Panc1 (cell line): ENCODE data around the gene COPRS. TPM values are rescaled to one million over a fixed set of nuclear protein-coding genes. Genes with fewer than 3 reads are reported as not detected.

ENCODE experiments used
- ATAC-seq: fragments of 200-7000 bp; cut with Tn5 transposase; 2 replicates; pipeline ENCODE4 v1.9.1; 2020; ENCODE audit warnings: mild to moderate bottlenecking, moderate library complexity
- BruUV-seq: library from RNA; stranded (reverse); fragments of 400-500 nt; replicated peaks from 2 replicates; lab custom pipeline; 2021; lab: Mats Ljungman, UMichigan
- CTCF ChIA-PET: fragments of 300-600 bp; sonication (Branson Sonifier 250); formaldehyde crosslinking; loops from one replicate; lab custom pipeline; 2022; ENCODE audit warnings: antibody characterized with exemption; lab: Charles Lee
- POLR2A ChIA-PET: fragments of 300-600 bp; sonication (Branson Sonifier 250); formaldehyde crosslinking; loops from one replicate; lab custom pipeline; 2022; ENCODE audit warnings: antibody characterized with exemption; lab: Charles Lee
- DNase-seq: peaks from one replicate; pipeline ENCODE4 v3.0.0-alpha.2; 2010; ENCODE audit warnings: low read depth, low spot score
- H3K27ac ChIP-seq: 2 replicates; pipeline ENCODE4 v1.5.1; 2011; ENCODE audit warnings: mild to moderate bottlenecking, low read length, inconsistent platforms
- H3K27me3 ChIP-seq: fragments of 200-500 bp; sonication (Bioruptor generic); 2 replicates; pipeline ENCODE4 v1.6.0; 2014; ENCODE audit warnings: low read length, inconsistent platforms; ENCODE audit not compliant: control insufficient read depth, insufficient read depth
- H3K36me3 ChIP-seq: fragments of 200-500 bp; sonication (Bioruptor generic); 2 replicates; pipeline ENCODE4 v1.5.1; 2014; ENCODE audit warnings: inconsistent platforms, mild to moderate bottlenecking, low read length, moderate library complexity; ENCODE audit not compliant: control insufficient read depth, insufficient read depth
- H3K4me1 ChIP-seq: 2 replicates; pipeline ENCODE4 v1.5.1; 2011; ENCODE audit warnings: inconsistent platforms, mild to moderate bottlenecking, low read length, moderate library complexity; ENCODE audit not compliant: control insufficient read depth, insufficient read depth
- H3K4me3 ChIP-seq, 2 experiments: 2 replicates each; pipeline ENCODE4 v1.5.1; 2011 to 2012; ENCODE audit warnings: low read depth in 2 of 2, low read length in 2 of 2, mild to moderate bottlenecking in 2 of 2, inconsistent platforms in 1 of 2, moderate library complexity in 1 of 2
- H3K9me3 ChIP-seq: fragments of 200-500 bp; sonication (Bioruptor generic); 2 replicates; pipeline ENCODE4 v1.5.1; 2014; ENCODE audit warnings: low read depth, mild to moderate bottlenecking, inconsistent platforms, low read length, moderate library complexity; ENCODE audit not compliant: control insufficient read depth, insufficient read depth
- POLR2AphosphoS5 ChIP-seq: IDR thresholded peaks from 2 replicates; pipeline ENCODE4 v1.6.1; 2012; ENCODE audit warnings: mild to moderate bottlenecking, low read depth, low read length, moderate library complexity
- SIN3A ChIP-seq: IDR thresholded peaks from 2 replicates; pipeline ENCODE4 v1.6.1; 2012; ENCODE audit warnings: low read depth, mild to moderate bottlenecking, low read length, moderate library complexity, borderline replicate concordance; ENCODE audit not compliant: insufficient read depth
- TCF7L2 ChIP-seq: IDR thresholded peaks from 2 replicates; pipeline ENCODE4 v1.6.1; 2011; ENCODE audit warnings: mild to moderate bottlenecking, low read depth, low read length, inconsistent platforms
- in situ Hi-C: cut with HindIII; loops from 2 replicates; pipeline ENCODE4 v1.10.0; 2016; ENCODE audit warnings: low sequenced_read_pairs, low pct_unique_long_range_greater_than_20kb
- intact Hi-C: fragments of 100-400 bp; cut with micrococcal nuclease; formaldehyde crosslinking; loops from one replicate; pipeline ENCODE4 v1.10.0; 2022; ENCODE audit not compliant: unreplicated experiment
- total RNA-seq: library from RNA; stranded (reverse); gene quantifications from one replicate; pipeline ENCODE4 v1.2.1, GENCODE V29; 2021; ENCODE audit not compliant: unreplicated experiment
- TF ChIP-seq, protein P1 (sequence below), 2 experiments: IDR thresholded peaks; 2 replicates each; pipeline ENCODE4 v1.6.1; 2011 to 2012; ENCODE audit warnings: low read depth in 2 of 2, control low read depth in 1 of 2, low read length in 1 of 2, mild to moderate bottlenecking in 1 of 2, moderate library complexity in 1 of 2; ENCODE audit not compliant: insufficient read depth in 1 of 2
- TF ChIP-seq, protein P2 (sequence below): fragments of 450-650 bp; IDR thresholded peaks from 2 replicates; pipeline ENCODE4 v1.5.1; 2017; ENCODE audit warnings: mild to moderate bottlenecking

Gene COPRS
- total RNA-seq, 1 experiment from 2014 or later, result 152 TPM

DNA sequence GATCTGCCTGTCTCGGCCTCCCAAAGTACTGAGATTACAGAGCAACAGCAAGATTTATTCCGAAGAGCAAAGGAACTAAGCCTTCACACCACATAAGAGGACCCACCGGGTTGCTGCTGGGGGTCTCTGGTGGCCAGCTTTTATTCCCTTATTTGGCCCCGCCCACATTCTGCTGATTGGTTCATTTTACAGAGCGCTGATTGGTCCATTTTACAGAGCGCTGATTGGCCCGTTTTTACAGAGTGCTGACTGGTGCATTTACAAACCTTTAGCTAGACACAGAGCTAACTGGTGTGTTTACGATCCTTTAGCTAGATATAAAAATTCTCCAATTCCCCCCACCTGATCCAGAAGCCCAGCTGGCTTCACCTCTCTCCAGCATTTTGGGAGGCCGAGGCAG, 26.3 kb downstream of the COPRS start:
- in situ Hi-C loops, result no loop called here

DNA sequence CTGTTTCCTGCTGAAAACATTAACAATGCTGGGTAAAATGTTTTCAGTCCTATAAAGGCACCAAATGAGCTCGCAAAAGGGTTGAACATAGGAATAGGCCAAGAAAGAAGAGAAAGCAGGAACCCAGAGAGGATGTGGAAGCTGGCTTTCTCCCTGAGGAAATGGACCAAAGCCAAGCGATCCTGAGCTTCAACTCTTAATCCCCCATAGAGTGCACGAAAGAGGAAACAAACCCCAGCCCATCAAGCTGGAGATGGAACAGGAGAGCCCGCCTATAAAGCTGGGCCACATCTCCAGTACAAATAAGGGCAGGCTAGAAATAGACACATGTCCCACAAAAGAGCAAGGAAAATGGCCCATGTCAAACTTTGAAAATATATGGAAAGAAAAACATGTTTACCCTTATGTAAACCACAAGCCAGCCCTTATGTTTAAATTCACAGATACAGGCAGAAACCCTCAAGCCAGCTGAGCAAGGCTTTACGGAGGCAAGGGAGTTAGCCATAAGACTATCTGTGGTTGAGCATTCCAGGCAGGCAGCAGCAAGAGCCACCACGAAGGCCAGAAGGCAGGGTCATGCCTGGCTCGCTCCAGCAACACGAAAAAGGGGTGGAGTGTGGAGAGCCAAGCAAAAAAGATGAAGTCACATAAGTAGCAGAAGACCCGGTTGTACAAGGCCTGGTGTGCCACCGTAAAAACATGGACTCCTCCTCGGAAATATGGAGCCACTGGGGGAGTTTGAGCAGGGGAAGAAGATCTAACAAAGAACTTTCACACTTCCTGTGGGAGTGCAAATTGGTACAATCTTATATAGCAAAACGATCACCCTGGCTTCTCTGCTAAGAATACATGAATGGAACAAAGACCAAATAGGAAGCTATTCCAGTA, 27.8 kb downstream of the COPRS start:
- ATAC-seq, result peak; percentile 40
- no TSS peak for BruUV-seq
- no peaks in the 10 kb centered on the region for H3K9me3 ChIP-seq
- no peak for DNase-seq
- no peaks in the 10 kb centered on the region for H3K27me3 ChIP-seq
- H3K4me1 ChIP-seq, result no peaks in the 10 kb centered on the region; the same call in 1 of the 2 replicates
- no peak overlapping the region for H3K4me3 ChIP-seq
- intact Hi-C loops, result no loop called here
- peak overlapping the region; percentile 25; the same call in 1 of the 2 replicates for H3K27ac ChIP-seq
- CTCF ChIA-PET, result no interaction called here
- in situ Hi-C loops, result no loop called here
- no peak for TF ChIP-seq SIN3A
- TF ChIP-seq, protein P1, sequence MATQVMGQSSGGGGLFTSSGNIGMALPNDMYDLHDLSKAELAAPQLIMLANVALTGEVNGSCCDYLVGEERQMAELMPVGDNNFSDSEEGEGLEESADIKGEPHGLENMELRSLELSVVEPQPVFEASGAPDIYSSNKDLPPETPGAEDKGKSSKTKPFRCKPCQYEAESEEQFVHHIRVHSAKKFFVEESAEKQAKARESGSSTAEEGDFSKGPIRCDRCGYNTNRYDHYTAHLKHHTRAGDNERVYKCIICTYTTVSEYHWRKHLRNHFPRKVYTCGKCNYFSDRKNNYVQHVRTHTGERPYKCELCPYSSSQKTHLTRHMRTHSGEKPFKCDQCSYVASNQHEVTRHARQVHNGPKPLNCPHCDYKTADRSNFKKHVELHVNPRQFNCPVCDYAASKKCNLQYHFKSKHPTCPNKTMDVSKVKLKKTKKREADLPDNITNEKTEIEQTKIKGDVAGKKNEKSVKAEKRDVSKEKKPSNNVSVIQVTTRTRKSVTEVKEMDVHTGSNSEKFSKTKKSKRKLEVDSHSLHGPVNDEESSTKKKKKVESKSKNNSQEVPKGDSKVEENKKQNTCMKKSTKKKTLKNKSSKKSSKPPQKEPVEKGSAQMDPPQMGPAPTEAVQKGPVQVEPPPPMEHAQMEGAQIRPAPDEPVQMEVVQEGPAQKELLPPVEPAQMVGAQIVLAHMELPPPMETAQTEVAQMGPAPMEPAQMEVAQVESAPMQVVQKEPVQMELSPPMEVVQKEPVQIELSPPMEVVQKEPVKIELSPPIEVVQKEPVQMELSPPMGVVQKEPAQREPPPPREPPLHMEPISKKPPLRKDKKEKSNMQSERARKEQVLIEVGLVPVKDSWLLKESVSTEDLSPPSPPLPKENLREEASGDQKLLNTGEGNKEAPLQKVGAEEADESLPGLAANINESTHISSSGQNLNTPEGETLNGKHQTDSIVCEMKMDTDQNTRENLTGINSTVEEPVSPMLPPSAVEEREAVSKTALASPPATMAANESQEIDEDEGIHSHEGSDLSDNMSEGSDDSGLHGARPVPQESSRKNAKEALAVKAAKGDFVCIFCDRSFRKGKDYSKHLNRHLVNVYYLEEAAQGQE (IDR thresholded peaks at IDR 0.05; ENCODE audit: insufficient read depth in 1 of 2, low read depth in 2 of 2, low read length in 1 of 2), result no peak
- TF ChIP-seq, protein P2, sequence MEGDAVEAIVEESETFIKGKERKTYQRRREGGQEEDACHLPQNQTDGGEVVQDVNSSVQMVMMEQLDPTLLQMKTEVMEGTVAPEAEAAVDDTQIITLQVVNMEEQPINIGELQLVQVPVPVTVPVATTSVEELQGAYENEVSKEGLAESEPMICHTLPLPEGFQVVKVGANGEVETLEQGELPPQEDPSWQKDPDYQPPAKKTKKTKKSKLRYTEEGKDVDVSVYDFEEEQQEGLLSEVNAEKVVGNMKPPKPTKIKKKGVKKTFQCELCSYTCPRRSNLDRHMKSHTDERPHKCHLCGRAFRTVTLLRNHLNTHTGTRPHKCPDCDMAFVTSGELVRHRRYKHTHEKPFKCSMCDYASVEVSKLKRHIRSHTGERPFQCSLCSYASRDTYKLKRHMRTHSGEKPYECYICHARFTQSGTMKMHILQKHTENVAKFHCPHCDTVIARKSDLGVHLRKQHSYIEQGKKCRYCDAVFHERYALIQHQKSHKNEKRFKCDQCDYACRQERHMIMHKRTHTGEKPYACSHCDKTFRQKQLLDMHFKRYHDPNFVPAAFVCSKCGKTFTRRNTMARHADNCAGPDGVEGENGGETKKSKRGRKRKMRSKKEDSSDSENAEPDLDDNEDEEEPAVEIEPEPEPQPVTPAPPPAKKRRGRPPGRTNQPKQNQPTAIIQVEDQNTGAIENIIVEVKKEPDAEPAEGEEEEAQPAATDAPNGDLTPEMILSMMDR, result no peak
- TF ChIP-seq POLR2AphosphoS5, result no peak
- no peak for TF ChIP-seq TCF7L2
- no peaks in the 10 kb centered on the region for H3K36me3 ChIP-seq
- POLR2A ChIA-PET, result interaction anchor here (0.6 kb wide), 1 partner anchor 14 kb away, joined by 3 read pairs; no protein-coding TSS in a partner anchor

More for the DNA sequence above, 26.3 kb downstream of the COPRS start:
- DNase-seq (no peak), ATAC-seq (no peak)
- no peaks in the 10 kb centered on the region; the same call in 1 of the 2 replicates for H3K4me1 ChIP-seq
- no peak for TF ChIP-seq SIN3A
- TF ChIP-seq, protein P2, result no peak
- no peak for TF ChIP-seq POLR2AphosphoS5
- TF ChIP-seq, protein P1 (IDR thresholded peaks at IDR 0.05; ENCODE audit: insufficient read depth in 1 of 2, low read depth in 2 of 2, low read length in 1 of 2), result no peak
- no peak for TF ChIP-seq TCF7L2
- no TSS peak for BruUV-seq
- no peak overlapping the region for H3K27ac ChIP-seq
- no peaks in the 10 kb centered on the region for H3K27me3 ChIP-seq
- POLR2A ChIA-PET, result interaction anchor here (0.6 kb wide), 1 partner anchor 271 kb away, joined by 7 read pairs; no protein-coding TSS in a partner anchor
- CTCF ChIA-PET, result interaction anchor here (0.6 to 0.7 kb wide), 2 partner anchors 103 to 478 kb away, joined by 3 to 7 read pairs; no protein-coding TSS in a partner anchor
- H3K9me3 ChIP-seq, result no peaks in the 10 kb centered on the region
- intact Hi-C loops, result no loop called here
- no peaks in the 10 kb centered on the region for H3K36me3 ChIP-seq
- no peak overlapping the region for H3K4me3 ChIP-seq
